Omental fat pad (tissue), 4 donors: ENCODE measurements around the gene MMAA. TPM values are rescaled to one million over a fixed set of nuclear protein-coding genes. Genes with fewer than 3 reads are reported as not detected.

Experiments used
- ATAC-seq: fragments of 150-250 bp; one replicate; pipeline ENCODE4 v1.9.1; 2016; ENCODE audit warnings: mild to moderate bottlenecking, moderate library complexity; ENCODE audit not compliant: low FRiP score
- DNase-seq: peaks from one replicate; pipeline ENCODE4 v3.0.0-alpha.2; 2019; ENCODE audit warnings: low spot score
- CTCF ChIP-seq, 3 donors: fragments of 450-650 bp; IDR thresholded peaks; one replicate each; pipeline ENCODE4 v1.5.1; 2016 to 2017; ENCODE audit warnings: antibody characterized with exemption in 3 of 3, mild to moderate bottlenecking in 3 of 3, moderate library complexity in 2 of 3
- total RNA-seq, 4 donors: library from RNA; depleted of rRNA; stranded (reverse); fragments of >200 nt; gene quantifications; one replicate each; pipeline ENCODE4 v1.1.0, GENCODE V29; 2016

MMAA gene
- total RNA-seq, 4 donors from 2014 or later = 2.8 to 5.7 (median 4.5) TPM

DNA sequence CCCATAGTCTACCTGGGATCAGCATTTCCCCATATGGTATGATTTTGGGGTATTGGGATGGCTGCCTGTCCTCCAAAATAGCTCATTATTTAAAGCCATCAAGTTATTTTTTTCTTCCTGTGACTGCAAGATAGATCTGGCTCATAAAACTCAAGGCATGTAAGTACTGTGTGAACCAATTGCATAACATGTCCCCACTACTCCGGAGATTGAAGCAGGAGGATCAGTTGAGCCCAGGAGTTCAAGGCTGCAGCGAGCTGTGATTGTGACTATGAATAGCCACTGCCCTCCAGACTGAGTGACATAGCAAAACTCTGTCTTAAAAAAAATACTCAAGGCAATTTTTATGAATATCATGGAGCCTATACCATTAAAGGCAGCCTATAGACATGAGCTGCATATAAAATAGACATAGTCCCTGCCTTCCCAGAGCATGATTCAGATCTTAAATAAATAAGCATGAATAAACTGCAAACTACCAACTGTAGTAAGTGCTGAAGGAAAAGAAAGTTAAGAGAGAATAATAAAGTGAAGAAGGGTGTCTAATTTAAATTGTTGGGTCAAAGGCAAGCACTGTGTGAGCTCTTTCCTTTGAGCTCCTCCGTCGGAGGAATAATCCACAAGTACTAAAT, 16.9 kb upstream of the MMAA start:
- TF ChIP-seq CTCF (IDR thresholded peaks at IDR 0.05) = no peak
- ATAC-seq (no peak), DNase-seq (no peak)

- no peak for TF ChIP-seq CTCF (IDR thresholded peaks at IDR 0.05)
- ATAC-seq = no peak
- DNase-seq = no peak
Observed at GRCh38 chr4:145605941-145606340, 13.2 kb upstream of the MMAA start.

DNA sequence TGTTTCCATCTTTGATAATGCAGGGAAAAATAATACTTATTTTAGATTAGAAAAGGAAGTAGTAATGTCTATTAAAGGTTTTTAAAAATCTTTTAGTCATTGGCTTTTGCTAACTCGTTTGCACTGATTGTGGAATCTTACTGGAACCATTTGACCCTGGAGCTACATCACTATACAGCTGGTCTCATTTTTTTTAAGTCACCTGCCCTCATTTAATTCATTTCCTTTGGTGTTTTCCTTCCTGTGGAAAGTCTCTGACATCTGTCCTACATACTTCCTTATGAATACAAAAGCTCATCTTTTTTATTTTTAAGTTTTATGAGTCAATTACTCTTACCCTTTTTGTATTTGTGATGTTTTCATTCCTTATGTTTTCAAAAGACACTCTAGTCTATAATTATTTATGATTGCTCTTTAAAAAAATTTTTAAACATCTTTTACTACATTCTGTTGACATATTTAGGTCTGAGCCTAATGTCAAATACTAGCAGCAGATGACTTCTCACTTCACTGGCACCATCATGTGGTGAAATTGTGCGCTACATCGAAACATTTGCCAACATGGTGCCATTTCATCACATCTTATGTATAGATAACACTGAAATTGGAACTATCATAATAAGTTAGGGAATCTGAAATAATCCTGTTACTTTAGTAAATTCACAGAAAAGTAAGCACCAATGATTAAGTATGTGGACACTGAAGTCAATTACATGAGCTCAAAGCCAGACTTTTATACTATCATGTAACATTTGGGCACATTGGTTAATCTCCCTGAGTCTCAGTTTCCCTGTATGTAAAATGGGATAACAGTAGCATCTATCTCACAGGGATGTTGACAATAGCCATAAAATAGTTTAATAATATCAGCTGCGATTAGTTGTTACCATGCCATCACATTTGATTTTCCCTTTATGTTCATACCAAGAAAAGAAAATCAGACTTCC, 9.4 kb upstream of the MMAA start:
- ATAC-seq (no peak), DNase-seq (peak; percentile 55)
- TF ChIP-seq CTCF (IDR thresholded peaks at IDR 0.05) = peak in 1 of 3 donors; percentile 29

DNA sequence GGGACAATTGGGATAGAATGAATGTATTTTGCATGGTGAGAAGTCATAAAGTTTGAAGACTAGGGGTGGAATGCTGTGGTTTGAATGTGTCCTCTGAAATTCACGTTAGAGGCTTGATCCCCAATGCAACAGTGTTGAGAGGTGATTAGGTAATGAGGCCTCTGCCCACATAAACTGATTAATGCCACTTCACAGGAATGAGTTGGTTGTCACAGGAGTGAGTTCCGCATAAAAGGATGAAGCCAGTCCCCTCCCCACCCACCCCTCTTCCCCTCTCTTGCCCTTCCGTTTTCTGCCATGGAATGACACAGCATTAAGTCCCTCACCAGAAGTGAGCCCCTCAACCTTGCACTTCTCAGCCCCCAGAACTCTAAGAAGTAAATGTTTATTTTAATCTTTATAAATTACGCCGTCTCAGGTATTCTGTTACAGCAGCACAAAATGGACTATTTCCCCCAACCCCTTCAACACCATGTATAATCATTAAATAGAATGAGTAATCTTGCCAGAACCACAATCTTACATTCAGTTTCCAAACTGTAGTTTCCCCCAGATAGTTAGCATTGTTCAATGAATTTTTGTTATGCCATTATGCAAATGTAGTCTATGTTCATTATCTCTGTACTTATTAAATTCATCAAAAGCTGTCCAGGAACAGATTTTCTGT, 5.5 kb upstream of the MMAA start:
- TF ChIP-seq CTCF (IDR thresholded peaks at IDR 0.05) = no peak
- no peak for DNase-seq
- no peak for ATAC-seq

- TF ChIP-seq CTCF (IDR thresholded peaks at IDR 0.05) = no peak
- ATAC-seq = no peak
- DNase-seq = no peak
Observed at GRCh38 chr4:145614233-145614610, 5.0 kb upstream of the MMAA start.

DNA sequence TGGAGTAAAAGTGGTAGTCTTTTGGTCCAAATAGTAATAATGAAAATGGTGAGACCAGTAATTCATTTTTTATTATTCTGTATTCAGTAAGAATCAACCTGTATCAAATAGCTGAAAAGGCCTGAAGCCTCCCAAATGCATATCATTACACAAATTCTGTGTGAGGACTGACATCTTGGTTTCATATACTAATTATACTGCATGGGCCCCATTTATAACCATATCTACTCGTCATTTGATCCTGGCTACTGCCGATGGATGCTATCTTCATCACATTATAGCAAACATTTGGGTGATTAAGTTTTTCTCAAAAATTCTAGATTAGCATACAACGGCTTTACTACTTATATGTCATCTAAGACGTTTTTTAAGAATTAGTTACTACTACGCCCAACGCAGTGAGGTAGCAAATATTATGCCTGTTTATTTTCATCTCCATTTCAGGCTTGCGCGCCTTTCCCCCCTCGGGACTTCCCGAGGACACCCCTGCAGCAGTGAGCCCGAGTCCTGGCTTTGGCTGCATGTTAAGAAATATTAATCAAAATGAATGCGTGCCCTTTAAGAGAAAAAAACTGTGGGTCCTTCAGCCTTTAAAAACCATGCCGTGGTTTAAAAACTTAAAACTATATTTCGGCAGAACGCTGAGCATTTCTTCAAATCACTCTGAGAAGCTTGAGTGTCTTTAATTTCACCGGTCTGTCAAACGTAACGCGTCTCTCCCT, 814 bp upstream of the MMAA start:
- no peak for TF ChIP-seq CTCF (IDR thresholded peaks at IDR 0.05)
- ATAC-seq (no peak), DNase-seq (no peak)
